H9 (cell line): ENCODE results near the gene ARCN1. TPM values are rescaled to one million over a fixed set of nuclear protein-coding genes. Genes with fewer than 3 reads are reported as not detected.

Source experiments
- DNase-seq: peaks from one replicate; pipeline ENCODE4 v3.0.0-alpha.2; 2017
- H2AFZ ChIP-seq: one replicate; pipeline ENCODE4 v1.6.1; 2013; ENCODE audit warnings: mild to moderate bottlenecking, low read length, control low read depth, moderate library complexity
- H2AK5ac ChIP-seq: 2 replicates; pipeline ENCODE4 v1.6.1; 2013; ENCODE audit warnings: low read length, control low read depth, mixed read lengths; ENCODE audit not compliant: insufficient read length
- H2BK120ac ChIP-seq: one replicate; pipeline ENCODE4 v1.6.1; 2013; ENCODE audit warnings: low read depth, mild to moderate bottlenecking, low read length, control low read depth, inconsistent platforms; ENCODE audit not compliant: poor library complexity, severe bottlenecking
- H2BK12ac ChIP-seq: 2 replicates; pipeline ENCODE4 v1.6.1; 2013; ENCODE audit warnings: low read length, control low read depth, mixed read lengths, low read depth; ENCODE audit not compliant: insufficient read length
- H2BK15ac ChIP-seq: 2 replicates; pipeline ENCODE4 v1.6.1; 2013; ENCODE audit warnings: low read depth, low read length, control low read depth
- H2BK20ac ChIP-seq: one replicate; pipeline ENCODE4 v1.6.1; 2013; ENCODE audit warnings: low read depth, mild to moderate bottlenecking, low read length, control low read depth, inconsistent platforms; ENCODE audit not compliant: poor library complexity, severe bottlenecking
- H2BK5ac ChIP-seq: 2 replicates; pipeline ENCODE4 v1.6.1; 2013; ENCODE audit warnings: low read length, control low read depth, mixed read lengths; ENCODE audit not compliant: insufficient read length
- H3K14ac ChIP-seq: 2 replicates; pipeline ENCODE4 v1.6.1; 2013; ENCODE audit warnings: low read length, control low read depth; ENCODE audit not compliant: insufficient read depth
- H3K18ac ChIP-seq: 2 replicates; pipeline ENCODE4 v1.6.1; 2013; ENCODE audit warnings: low read depth, mild to moderate bottlenecking, mixed read lengths, low read length, control low read depth; ENCODE audit not compliant: insufficient read length
- H3K23ac ChIP-seq: 2 replicates; pipeline ENCODE4 v1.6.1; 2013; ENCODE audit warnings: low read length, control low read depth, mixed read lengths, low read depth; ENCODE audit not compliant: insufficient read length
- H3K23me2 ChIP-seq: 2 replicates; pipeline ENCODE4 v1.6.1; 2013; ENCODE audit warnings: low read depth, mild to moderate bottlenecking, mixed read lengths, low read length, control low read depth; ENCODE audit not compliant: insufficient read length, poor library complexity, severe bottlenecking
- H3K27ac ChIP-seq: 2 replicates; pipeline ENCODE4 v1.5.1; 2013; ENCODE audit warnings: low read length, control low read depth, mixed read lengths, low read depth; ENCODE audit not compliant: insufficient read length
- H3K27me3 ChIP-seq: 2 replicates; pipeline ENCODE4 v1.6.1; 2013; ENCODE audit warnings: low read length, control low read depth, inconsistent platforms; ENCODE audit not compliant: insufficient read depth
- H3K4ac ChIP-seq: 2 replicates; pipeline ENCODE4 v1.6.1; 2013; ENCODE audit warnings: low read depth, mild to moderate bottlenecking, control low read depth, inconsistent platforms, low read length, moderate library complexity
- H3K4me1 ChIP-seq: 2 replicates; pipeline ENCODE4 v1.6.1; 2013; ENCODE audit warnings: low read length, control low read depth, inconsistent platforms; ENCODE audit not compliant: insufficient read depth
- H3K4me2 ChIP-seq: 2 replicates; pipeline ENCODE4 v1.6.1; 2013; ENCODE audit warnings: low read length, control low read depth, mixed read lengths; ENCODE audit not compliant: insufficient read length, insufficient read depth
- H3K56ac ChIP-seq: 2 replicates; pipeline ENCODE4 v1.6.1; 2013; ENCODE audit warnings: low read depth, mild to moderate bottlenecking, mixed read lengths, low read length, control low read depth; ENCODE audit not compliant: insufficient read length
- H3K79me1 ChIP-seq: 2 replicates; pipeline ENCODE4 v1.6.1; 2013; ENCODE audit warnings: low read depth, mild to moderate bottlenecking, moderate library complexity, low read length, control low read depth, inconsistent platforms; ENCODE audit not compliant: insufficient read depth, poor library complexity, severe bottlenecking
- H3K79me2 ChIP-seq: 2 replicates; pipeline ENCODE4 v1.6.1; 2013; ENCODE audit warnings: low read length, control low read depth, inconsistent platforms; ENCODE audit not compliant: insufficient read depth
- H3K9ac ChIP-seq: 2 replicates; pipeline ENCODE4 v1.6.1; 2013; ENCODE audit warnings: low read length, control low read depth, mixed read lengths; ENCODE audit not compliant: insufficient read length; ENCODE audit errors: extremely low read depth
- H3K9me3 ChIP-seq: one replicate; pipeline ENCODE4 v1.6.1; 2013; ENCODE audit warnings: low read depth, low read length, inconsistent platforms; ENCODE audit not compliant: control insufficient read depth
- H3T11ph ChIP-seq: one replicate; pipeline ENCODE4 v1.6.1; 2013; ENCODE audit warnings: mild to moderate bottlenecking, low read length, control low read depth, inconsistent platforms
- H4K20me1 ChIP-seq: one replicate; pipeline ENCODE4 v1.6.1; 2013; ENCODE audit not compliant: control insufficient read depth, insufficient read length, insufficient read depth
- H4K5ac ChIP-seq: 2 replicates; pipeline ENCODE4 v1.6.1; 2013; ENCODE audit warnings: low read depth, mild to moderate bottlenecking, mixed read lengths, low read length, control low read depth; ENCODE audit not compliant: insufficient read length
- H4K8ac ChIP-seq: replicated peaks from 2 replicates; pipeline ENCODE4 v1.6.1; 2013; ENCODE audit warnings: low read length, control low read depth, mixed read lengths, low read depth; ENCODE audit not compliant: insufficient read length
- H4K91ac ChIP-seq: 2 replicates; pipeline ENCODE4 v1.6.1; 2013; ENCODE audit warnings: low read depth, mild to moderate bottlenecking, moderate library complexity, mixed read lengths, low read length, control low read depth; ENCODE audit not compliant: insufficient read length
- H3K27ac Mint-ChIP-seq, 3 experiments: 2 replicates in 2 of 3; 3 replicates in 1 of 3; pipeline ENCODE4 v1.8.0; 2020 to 2021; ENCODE audit warnings: mixed read lengths in 3 of 3, mild to moderate bottlenecking in 1 of 3, moderate library complexity in 1 of 3
- H3K27me3 Mint-ChIP-seq: 2 replicates; pipeline ENCODE4 v1.8.0; 2021; ENCODE audit warnings: low read depth, mild to moderate bottlenecking, moderate library complexity, mixed read lengths
- H3K36me3 Mint-ChIP-seq, 3 experiments: 2 replicates in 2 of 3; 3 replicates in 1 of 3; pipeline ENCODE4 v1.8.0; 2020 to 2021; ENCODE audit warnings: low read depth in 3 of 3, mixed read lengths in 3 of 3; ENCODE audit not compliant: insufficient read depth in 1 of 3
- H3K4me1 Mint-ChIP-seq, 2 experiments: 2 replicates each; pipeline ENCODE4 v1.8.0; 2020; ENCODE audit warnings: mixed read lengths in 2 of 2
- H3K4me3 Mint-ChIP-seq, 2 experiments: 2 replicates in 1 of 2; 3 replicates in 1 of 2; pipeline ENCODE4 v1.8.0; 2020 to 2021; ENCODE audit warnings: mild to moderate bottlenecking in 2 of 2, mixed read lengths in 2 of 2, moderate library complexity in 1 of 2
- H3K9me3 Mint-ChIP-seq, 2 experiments: 2 replicates in 1 of 2; 3 replicates in 1 of 2; pipeline ENCODE4 v1.8.0; 2020; ENCODE audit warnings: mild to moderate bottlenecking in 2 of 2, mixed read lengths in 2 of 2, moderate library complexity in 1 of 2
- CTCF ChIP-seq: fragments of 200-600 bp; sonication (generic); conservative IDR thresholded peaks from 3 replicates; pipeline ENCODE4 v1.8.0; 2021; ENCODE audit warnings: antibody characterized with exemption, mild to moderate bottlenecking
- WGBS: extraction: QIAGEN DNeasy Blood & Tissue Kit; methylation state at CpG from one replicate; pipeline ENCODE4 v1.1.7; 2013; ENCODE audit warnings: missing lambda C conversion rate, low lambda C conversion rate, mixed read lengths; ENCODE audit not compliant: insufficient read length; ENCODE audit errors: extremely low coverage; 5-methylcytosine and 5-hydroxymethylcytosine counted together
- total RNA-seq: library from RNA; stranded (reverse); gene quantifications from 2 replicates; pipeline ENCODE4 v1.2.1, GENCODE V29; 2021

ARCN1 gene
- total RNA-seq, 1 experiment from 2014 or later = 152 TPM

- H3K27ac ChIP-seq = no peak overlapping the region
- TF ChIP-seq CTCF = no peak
- Mint-ChIP-seq H3K36me3 (peaks cover 0 to 14% (median 10%) of the 10 kb centered on the region in 3 experiments; a peak in 5 of 7 replicates), H3K4me3 (no peak overlapping the region), H3K27me3 (no peaks in the 10 kb centered on the region), H3K9me3 (no peaks in the 10 kb centered on the region), H3K4me1 (no peaks in the 10 kb centered on the region), H3K27ac (no peak overlapping the region; a peak in 1 of 7 replicates)
- no peak overlapping the region for H2AK5ac ChIP-seq
- H3K27me3 ChIP-seq = no peaks in the 10 kb centered on the region
- no peaks in the 10 kb centered on the region for H4K20me1 ChIP-seq
- H3T11ph ChIP-seq = no peak overlapping the region
- H3K4me2 ChIP-seq = no peak overlapping the region
- no peak overlapping the region for H2BK20ac ChIP-seq
- no peak overlapping the region for H4K91ac ChIP-seq
- H3K14ac ChIP-seq = no peak overlapping the region
- no peak overlapping the region for H3K23ac ChIP-seq
- no peak overlapping the region for H4K5ac ChIP-seq
- H3K56ac ChIP-seq = no peak overlapping the region
- no peak overlapping the region for H3K9ac ChIP-seq
- H3K23me2 ChIP-seq = no peaks in the 10 kb centered on the region
- no peak for DNase-seq
- no peak overlapping the region for H2BK15ac ChIP-seq
- no peaks in the 10 kb centered on the region for H3K9me3 ChIP-seq
- H2BK5ac ChIP-seq = no peak overlapping the region
- WGBS = no CpG with 5 or more reads among the region's 2 CpGs
- H3K79me1 ChIP-seq = no peaks in the 10 kb centered on the region
- no peak overlapping the region for H3K18ac ChIP-seq
- H2AFZ ChIP-seq = no peak overlapping the region
- H4K8ac ChIP-seq = no peak overlapping the region
- no peak overlapping the region for H2BK120ac ChIP-seq
- no peak overlapping the region for H3K4ac ChIP-seq
- H3K79me2 ChIP-seq = no peaks in the 10 kb centered on the region
- H3K4me1 ChIP-seq = no peaks in the 10 kb centered on the region
- no peak overlapping the region for H2BK12ac ChIP-seq
These were observed 25.1 kb upstream of the ARCN1 start for GRCh38 chr11:118547132-118547531.
